K562 (cell line): ENCODE results near the gene AHCYL2. TPM values are rescaled to one million over a fixed set of nuclear protein-coding genes. Genes with fewer than 3 reads are reported as not detected.

ENCODE experiments used
- ATAC-seq: fragments of 200-7000 bp; cut with Tn5 transposase; 3 replicates; pipeline ENCODE4 v1.9.1; 2020; ENCODE audit warnings: moderate library complexity
- BruUV-seq: library from RNA; stranded (reverse); fragments of 400-500 nt; replicated peaks from 2 replicates; lab custom pipeline; 2021; lab: Mats Ljungman, UMichigan
- CTCF ChIA-PET: fragments of 300-600 bp; formaldehyde crosslinking; extraction: SDS; loops from one replicate; lab custom pipeline; 2021; ENCODE audit warnings: low intra/inter-chr PET ratio; lab: Yijun Ruan, JAX
- POLR2A ChIA-PET: fragments of 300-600, 350-650 bp; sonication (Branson Sonifier 250); formaldehyde crosslinking; extraction: SDS; loops from one replicate; lab custom pipeline; 2021; ENCODE audit warnings: antibody characterized with exemption, inconsistent platforms; lab: Yijun Ruan, JAX
- DNase-seq, 4 experiments: peaks; one replicate each; pipeline versions ENCODE4 v3.0.0 to v3.0.0-alpha.2; 2011 to 2018; ENCODE audit warnings: low spot score in 3 of 4, mixed read lengths in 3 of 4; ENCODE audit errors: extremely low read depth in 1 of 4
- FAIRE-seq: peaks from 2 replicates; lab custom pipeline; 2011; peaks lifted over from hg19 to GRCh38; lab: Jason Lieb, UNC
- H2AFZ ChIP-seq: 2 replicates; pipeline ENCODE4 v1.6.0; 2011; ENCODE audit warnings: low read depth, low read length, control low read depth, inconsistent platforms
- H3K27ac ChIP-seq: fragments of 200-600 bp; 3 replicates; pipeline ENCODE4 v1.8.0; 2011; ENCODE audit warnings: low read depth, mild to moderate bottlenecking, control low read depth, inconsistent platforms, low read length, moderate library complexity, mixed read lengths; ENCODE audit errors: extremely low read depth
- H3K27me3 ChIP-seq, 2 experiments: fragments of 300-600 bp in 1 of 2; 2 replicates in 1 of 2; 3 replicates in 1 of 2; pipeline versions ENCODE4 v1.6.0 to v1.8.0; 2011; ENCODE audit warnings: inconsistent platforms in 2 of 2, low read length in 2 of 2, mild to moderate bottlenecking in 1 of 2, mixed read lengths in 1 of 2, moderate library complexity in 1 of 2; ENCODE audit not compliant: control insufficient read depth in 2 of 2, insufficient read depth in 2 of 2
- H3K36me3 ChIP-seq: fragments of 300-600 bp; 3 replicates; pipeline ENCODE4 v1.8.0; 2011; ENCODE audit warnings: mild to moderate bottlenecking, low read length, inconsistent platforms; ENCODE audit not compliant: control insufficient read depth, insufficient read depth
- H3K4me1 ChIP-seq, 2 experiments: fragments of 200-600 bp in 1 of 2; replicated peaks in 1 of 2; 2 replicates in 1 of 2; 3 replicates in 1 of 2; pipeline versions ENCODE4 v1.5.1 to v1.8.0; 2011; ENCODE audit warnings: inconsistent platforms in 2 of 2, low read length in 2 of 2, mild to moderate bottlenecking in 1 of 2, mixed read lengths in 1 of 2, moderate library complexity in 1 of 2; ENCODE audit not compliant: control insufficient read depth in 2 of 2, insufficient read depth in 2 of 2
- H3K4me2 ChIP-seq: 2 replicates; pipeline ENCODE4 v1.6.1; 2011; ENCODE audit warnings: low read length, control low read depth, inconsistent platforms, mixed read lengths; ENCODE audit not compliant: insufficient read depth
- H3K4me3 ChIP-seq: fragments of 200-600 bp; sonication (generic), shearing (Covaris generic); 2 replicates; pipeline ENCODE4 v1.5.1; 2016; ENCODE audit warnings: control low read depth, inconsistent platforms
- H3K79me2 ChIP-seq: fragments of 200-600 bp; 3 replicates; pipeline ENCODE4 v1.8.0; 2011; ENCODE audit warnings: low read length, inconsistent platforms; ENCODE audit not compliant: control insufficient read depth, insufficient read depth
- H3K9ac ChIP-seq, 2 experiments: 2 replicates each; pipeline versions ENCODE4 v1.6.0 to v1.6.1; 2011; ENCODE audit warnings: low read depth in 2 of 2, low read length in 2 of 2, control low read depth in 1 of 2, inconsistent platforms in 1 of 2, mild to moderate bottlenecking in 1 of 2, mixed read lengths in 1 of 2; ENCODE audit not compliant: insufficient read depth in 1 of 2
- H3K9me1 ChIP-seq: one replicate; pipeline ENCODE4 v1.6.0; 2011; ENCODE audit warnings: inconsistent platforms, mild to moderate bottlenecking, low read length, moderate library complexity; ENCODE audit not compliant: control insufficient read depth, insufficient read depth
- H3K9me3 ChIP-seq: replicated peaks from 2 replicates; pipeline ENCODE4 v1.5.1; 2011; ENCODE audit warnings: low read depth, low read length, inconsistent platforms; ENCODE audit not compliant: control insufficient read depth, insufficient read depth
- H4K20me1 ChIP-seq: replicated peaks from 2 replicates; pipeline ENCODE4 v1.6.1; 2011; ENCODE audit warnings: low read length, inconsistent platforms, mixed read lengths; ENCODE audit not compliant: control insufficient read depth, insufficient read depth
- XRCC5 ChIP-seq: fragments of 200-400 bp; formaldehyde crosslinking; IDR thresholded peaks from 2 replicates; pipeline ENCODE4 v1.6.1; 2017; ENCODE audit warnings: low read depth, mild to moderate bottlenecking, low read length
- ZNF830 ChIP-seq: fragments of 250-450 bp; sonication (Bioruptor Pico); IDR thresholded peaks from 2 replicates; pipeline ENCODE4 v1.5.0; 2021; ENCODE audit warnings: mild to moderate bottlenecking
- in situ Hi-C: fragments of 300-500 bp; cut with MboI; formaldehyde crosslinking; loops from 4 replicates; pipeline ENCODE4 v1.15.0; 2018; ENCODE audit warnings: inconsistent platforms, mixed read lengths
- intact Hi-C: fragments of 100-400 bp; cut with micrococcal nuclease; formaldehyde crosslinking; loops from 2 replicates; pipeline ENCODE4 v1.14.2; 2022
- polyA plus RNA-seq, 8 experiments: library from polyadenylated mRNA; depleted of rRNA in 4 of 8; stranded (reverse) in 5 of 8; unstranded in 3 of 8; fragments of >200 nt; fragmentation: Nextera tagmentation in 2 of 8; fragmentation: Illumina TruSeq in 1 of 8; extraction: Ambion mirVana in 2 of 8; extraction: Trizol in 1 of 8; gene quantifications; 2 replicates each; pipeline versions ENCODE4 v1.2.1 to v1.2.3, GENCODE V29; 2011 to 2014; ENCODE audit warnings: inconsistent platforms in 1 of 8, missing spikeins in 1 of 8
- total RNA-seq, 7 experiments: library from RNA; depleted of rRNA in 6 of 7; stranded (reverse); fragments of >200 nt in 6 of 7; fragmentation: Illumina TruSeq in 2 of 7; extraction: Trizol in 2 of 7; gene quantifications; 2 replicates each; pipeline versions ENCODE4 v1.2.1 to v1.2.3, GENCODE V29; 2011 to 2021; ENCODE audit warnings: low replicate concordance in 1 of 7
- TF ChIP-seq, protein P1 (sequence below): fragments of 250-450 bp; sonication (Bioruptor Pico); IDR thresholded peaks from 2 replicates; pipeline ENCODE4 v1.5.0; 2021; ENCODE audit warnings: mild to moderate bottlenecking, moderate library complexity

The AHCYL2 gene
- total and polyA plus RNA-seq, 9 of the 15 experiments (the other 6 are each of a cell fraction or from before 2014, with no cell fraction given), result 0.93 to 10.5 (median 5.2) TPM

- no peak overlapping the region for H3K9ac ChIP-seq
- CTCF ChIA-PET, result no interaction called here
- no peak overlapping the region for H3K4me3 ChIP-seq
- H3K4me1 ChIP-seq, result peaks cover 0 to under 1% of the 10 kb centered on the region in 2 experiments; a peak in 1 of 5 replicates
- no peak for FAIRE-seq
- no peak overlapping the region for H2AFZ ChIP-seq
- BruUV-seq, result no TSS peak
- H3K9me1 ChIP-seq, result no peaks in the 10 kb centered on the region
- H3K79me2 ChIP-seq, result no peaks in the 10 kb centered on the region
- H3K27me3 ChIP-seq, result no peaks in the 10 kb centered on the region
- H4K20me1 ChIP-seq, result no peaks in the 10 kb centered on the region
- no peaks in the 10 kb centered on the region; the same call in 2 of the 3 replicates for H3K36me3 ChIP-seq
- no peak for ATAC-seq
- POLR2A ChIA-PET, result interaction anchor here (0.8 to 3.6 kb wide), 3 partner anchors 11 to 15 kb away, joined by 3 to 12 read pairs (median 12); no protein-coding TSS in a partner anchor
- no peak overlapping the region for H3K27ac ChIP-seq
- DNase-seq, result no peak
- no peaks in the 10 kb centered on the region for H3K9me3 ChIP-seq
- no peak for TF ChIP-seq XRCC5
- TF ChIP-seq, protein P1, sequence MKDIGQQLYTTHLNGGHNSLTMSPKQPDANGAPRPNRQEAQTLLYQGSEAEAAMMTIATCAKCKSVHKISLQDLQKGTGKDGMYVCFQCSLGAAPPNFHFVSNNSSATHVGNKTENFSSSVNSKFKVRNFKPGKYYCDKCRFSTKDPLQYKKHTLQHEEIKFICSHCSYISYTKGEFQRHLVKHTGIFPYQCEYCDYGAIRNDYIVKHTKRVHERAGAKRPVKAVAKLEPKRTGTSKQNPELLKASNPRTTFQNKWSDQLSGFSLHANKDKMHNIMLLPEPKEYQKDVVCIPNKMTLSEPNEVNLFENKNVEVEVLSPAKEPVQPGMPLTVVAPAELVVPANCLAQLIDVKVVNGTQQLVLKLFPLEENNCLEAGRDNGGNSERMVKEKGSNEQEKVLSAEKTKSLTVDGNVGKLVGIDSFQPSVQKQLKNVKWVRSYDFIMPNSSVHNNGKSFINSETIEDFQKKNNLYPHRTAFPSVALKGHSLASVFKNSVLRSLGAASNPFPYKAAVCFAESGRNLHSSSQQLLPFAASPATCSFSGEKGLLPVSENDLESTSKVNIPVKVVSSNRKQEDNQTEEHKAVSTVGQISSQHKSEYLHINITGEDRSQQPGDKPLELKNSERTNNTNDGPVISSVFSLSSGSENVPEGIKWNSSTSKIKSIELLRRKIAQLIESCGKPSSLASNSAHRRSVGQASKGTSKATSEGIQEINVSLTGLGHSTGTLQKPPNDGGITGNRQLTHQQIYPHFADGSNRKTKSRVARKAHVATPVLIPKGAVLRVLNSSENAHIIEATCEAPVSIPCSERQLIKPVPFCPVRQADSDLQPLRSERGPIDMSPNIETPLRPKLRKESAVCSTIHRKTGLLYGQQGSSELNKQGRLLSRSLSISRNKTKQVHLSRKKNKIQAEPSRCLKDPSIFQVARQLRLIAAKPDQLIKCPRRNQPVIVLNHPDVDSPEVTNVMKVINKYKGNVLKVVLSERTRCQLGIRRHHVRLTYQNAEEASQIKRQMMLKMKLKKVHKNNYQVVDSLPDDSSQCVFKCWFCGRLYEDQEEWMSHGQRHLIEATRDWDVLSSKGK, result no peak
- TF ChIP-seq ZNF830 (CRISPR knock-in tag), result no peak
- intact Hi-C loops, result no loop called here
- no peak overlapping the region for H3K4me2 ChIP-seq
- in situ Hi-C loops, result no loop called here
Measured at GRCh38 chr7:129390314-129390713, 165.5 kb downstream of the AHCYL2 start.
